GM19455 (cell line): Measurements from ENCODE around the gene MPC1.
"Not testable (repeated sequence)": the region's sequence is repeated elsewhere in the genome, so short reads cannot be mapped to it uniquely, and the experiment has no call there.

Experiments
- ATAC-seq: cut with Tn5 transposase; IDR thresholded peaks from one replicate; pipeline ENCODE4 v1.9.1; 2021; ENCODE audit not compliant: unreplicated experiment

MPC1 gene

GRCh38 chr6:166408936-166409755 lies 26.4 kb upstream of the MPC1 start:
- ATAC-seq: no peak

GRCh38 chr6:166406197-166406596 lies 23.5 kb upstream of the MPC1 start:
- no peak for ATAC-seq

DNA sequence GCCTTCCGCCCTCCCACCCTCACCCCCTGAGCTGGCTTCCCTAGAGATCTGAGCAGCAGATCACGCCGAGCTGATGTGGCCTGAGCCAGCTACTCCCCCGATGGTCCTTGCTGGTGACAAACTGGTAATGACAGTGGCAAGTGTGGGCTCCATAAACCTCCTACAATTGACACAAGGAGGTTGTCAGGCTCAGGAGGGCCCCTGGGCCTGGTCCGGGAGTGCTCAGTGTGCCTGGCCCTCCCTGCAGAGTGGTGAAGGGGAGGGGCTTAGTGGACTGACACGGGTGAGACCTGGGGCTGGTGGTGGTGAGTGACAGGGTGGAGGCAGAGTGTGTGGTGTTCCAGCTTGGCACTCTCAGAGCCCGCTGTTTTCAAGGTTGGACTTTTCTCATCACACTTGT lies 22.6 kb upstream of the MPC1 start:
- ATAC-seq: no peak

GRCh38 chr6:166402582-166403277 lies 20.0 kb upstream of the MPC1 start:
- no peak for ATAC-seq

DNA sequence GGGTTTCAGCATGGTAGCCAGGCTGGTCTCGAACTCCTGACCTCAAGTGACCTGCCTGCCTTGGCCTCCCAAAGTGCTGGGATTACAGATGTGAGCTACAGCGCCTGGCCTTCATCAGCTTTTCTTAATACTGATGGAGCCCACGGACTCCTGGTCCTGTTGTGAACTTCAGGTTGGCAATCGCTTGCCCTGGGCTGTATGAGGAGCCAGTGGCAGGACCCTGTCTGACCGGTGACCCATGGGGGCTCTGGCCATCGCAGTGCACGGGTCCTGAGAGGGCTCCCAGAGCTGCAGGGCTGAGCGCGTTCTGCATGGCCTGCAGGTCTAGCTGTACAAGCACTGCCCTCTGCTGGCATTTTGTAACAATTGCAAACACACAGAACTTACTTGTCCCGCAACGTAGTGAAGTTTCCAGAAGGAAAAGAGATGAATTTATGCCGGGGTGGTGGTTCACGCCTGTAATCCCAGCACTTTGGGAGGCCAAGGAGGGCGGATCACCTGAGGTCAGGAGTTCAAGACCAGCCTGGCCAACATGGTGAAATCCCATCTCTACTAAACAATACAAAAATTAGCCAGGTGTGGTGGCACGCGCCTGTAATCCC lies 18.0 kb upstream of the MPC1 start:
- ATAC-seq: peak; percentile 84

- no peak for ATAC-seq
Measured at GRCh38 chr6:166400181-166400580, 17.4 kb upstream of the MPC1 start.

DNA sequence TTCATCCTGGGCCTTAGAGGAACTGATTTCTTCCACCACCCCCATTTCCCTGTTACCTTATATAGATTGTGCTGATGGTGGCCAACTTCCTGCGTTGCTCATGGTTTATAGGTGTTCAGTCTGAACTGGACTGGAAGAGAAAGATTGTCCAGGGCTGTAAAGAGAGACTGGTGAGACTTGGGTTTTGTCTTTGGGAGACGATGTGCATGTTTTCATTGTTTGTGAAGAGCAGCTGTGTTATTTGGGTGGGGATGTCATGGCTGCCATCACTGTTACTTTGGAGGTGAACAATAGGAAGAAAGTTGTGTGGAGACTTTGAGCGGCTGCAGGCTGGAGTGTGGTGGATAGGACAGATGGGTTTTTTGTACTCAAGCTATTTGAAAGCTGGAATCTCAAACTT lies 15.6 kb upstream of the MPC1 start:
- ATAC-seq: no peak

DNA sequence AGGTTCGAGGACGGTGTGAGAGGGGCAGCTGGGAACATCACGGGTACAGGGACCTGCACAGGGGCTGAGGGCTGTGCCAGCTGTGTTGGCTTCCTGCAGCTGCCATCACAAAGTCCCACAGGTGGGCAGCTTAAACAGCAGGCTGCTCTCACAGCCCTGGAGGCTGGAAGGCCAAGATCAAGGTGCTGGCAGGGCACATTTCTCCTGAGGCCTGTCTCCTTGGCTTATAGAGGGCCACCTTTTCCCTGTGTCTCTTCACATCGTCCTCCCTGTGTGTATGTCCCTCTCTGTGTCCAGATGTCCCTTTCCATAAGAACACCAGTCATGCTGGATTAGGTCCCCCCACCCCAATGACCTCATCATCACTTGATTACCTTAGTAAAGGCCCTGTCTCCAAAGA lies 15.1 kb upstream of the MPC1 start:
- no peak for ATAC-seq

GRCh38 chr6:166395778-166396177 lies 13.0 kb upstream of the MPC1 start:
- no peak for ATAC-seq

GRCh38 chr6:166395351-166395750 lies 12.6 kb upstream of the MPC1 start:
- no peak for ATAC-seq

DNA sequence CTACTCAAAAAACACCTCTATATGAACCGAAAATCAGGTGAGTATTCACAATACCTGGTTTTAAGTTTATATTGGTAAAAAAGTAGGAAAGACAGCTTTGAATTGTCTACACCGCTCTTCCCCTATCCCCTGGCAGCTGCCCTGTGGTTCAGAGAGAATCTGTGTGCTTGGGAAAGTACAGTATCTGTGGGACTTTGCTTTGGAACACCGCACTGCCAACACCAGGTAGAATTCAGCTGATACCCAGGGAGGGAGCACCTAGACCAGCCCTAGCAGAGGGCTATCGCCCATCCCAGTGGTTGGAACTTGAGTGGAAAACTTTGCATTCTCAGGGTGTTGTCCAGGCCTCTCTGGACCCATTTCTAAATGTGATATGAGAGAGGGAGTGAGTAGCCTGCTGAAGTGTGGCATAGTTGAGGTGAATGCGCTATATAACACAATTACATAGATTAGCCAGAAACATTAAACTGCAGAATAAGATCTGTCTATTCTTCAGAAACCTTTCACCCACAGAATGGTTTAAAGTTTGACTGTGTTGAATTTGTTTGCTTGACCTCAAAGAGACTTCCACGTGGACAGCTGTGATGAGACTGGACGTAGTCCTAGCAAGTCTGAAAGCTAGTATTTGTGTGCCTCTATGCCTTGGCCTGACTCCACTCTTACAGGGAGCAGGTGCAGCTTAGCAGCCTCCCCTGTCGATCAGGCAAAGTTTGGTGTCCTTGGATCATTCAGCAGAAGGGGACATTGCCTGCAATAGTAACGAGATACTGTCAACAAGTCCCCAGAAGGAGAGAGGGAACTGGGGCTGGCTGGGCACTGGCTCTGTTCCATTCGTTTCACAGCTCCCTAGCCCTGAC lies 11.5 kb upstream of the MPC1 start:
- no peak for ATAC-seq

GRCh38 chr6:166393535-166393823 lies 10.7 kb upstream of the MPC1 start:
- no peak for ATAC-seq

GRCh38 chr6:166392755-166393534 lies 10.2 kb upstream of the MPC1 start:
- ATAC-seq: not testable (repeated sequence)

GRCh38 chr6:166389119-166389518 lies 6.4 kb upstream of the MPC1 start:
- ATAC-seq: no peak

- ATAC-seq: no peak
Measured at GRCh38 chr6:166388290-166389004, 5.7 kb upstream of the MPC1 start.

DNA sequence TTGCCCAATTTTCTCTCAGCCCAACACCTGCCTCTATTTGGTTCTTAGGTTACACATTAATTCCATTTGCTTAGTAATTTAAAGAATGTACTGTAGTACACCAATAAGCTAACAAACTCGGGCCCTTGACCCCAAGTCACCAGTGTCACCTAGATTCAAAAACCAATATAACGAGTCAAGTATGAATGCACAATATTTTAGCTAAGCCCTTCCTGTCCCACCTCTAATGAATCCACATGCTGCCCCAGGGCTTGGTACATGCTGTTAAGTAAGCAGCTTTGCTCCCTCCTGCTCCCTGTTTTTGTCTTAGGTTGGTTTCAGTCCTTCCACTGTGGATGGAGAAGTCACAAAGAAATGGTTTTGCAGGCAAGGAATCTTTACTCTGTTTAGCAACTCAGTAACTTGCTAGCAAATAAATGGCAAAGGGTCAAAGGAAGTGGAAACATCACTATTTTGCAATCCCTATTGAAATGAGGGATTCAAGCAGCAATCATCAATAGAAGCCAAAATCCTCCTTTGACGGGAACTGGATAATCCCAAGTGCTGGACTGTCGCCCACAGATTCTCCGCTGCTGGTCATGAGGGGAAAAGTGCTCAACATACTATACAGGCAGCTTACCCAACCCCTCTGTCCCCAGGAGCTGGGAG lies 5.0 kb upstream of the MPC1 start:
- ATAC-seq: no peak

DNA sequence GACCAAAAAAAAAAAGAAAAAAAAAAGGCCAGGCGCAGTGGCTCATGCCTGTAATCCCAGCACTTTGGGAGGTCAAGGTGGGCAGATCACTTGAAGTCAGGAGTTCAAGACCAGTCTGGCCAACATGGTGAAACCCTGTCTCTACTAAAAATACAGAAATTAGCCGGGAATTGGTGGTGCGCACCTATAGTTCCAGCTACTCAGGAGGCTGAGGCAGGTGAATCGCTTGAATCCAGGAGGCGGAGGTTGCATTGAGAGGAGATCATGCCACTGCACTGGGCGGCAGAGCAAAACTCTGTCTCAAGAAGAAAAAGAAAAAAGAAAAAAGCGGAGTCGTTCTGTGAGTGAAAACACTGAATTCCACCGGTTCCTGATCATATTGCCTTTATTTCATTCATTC lies 4.4 kb upstream of the MPC1 start:
- ATAC-seq: not testable (repeated sequence)

DNA sequence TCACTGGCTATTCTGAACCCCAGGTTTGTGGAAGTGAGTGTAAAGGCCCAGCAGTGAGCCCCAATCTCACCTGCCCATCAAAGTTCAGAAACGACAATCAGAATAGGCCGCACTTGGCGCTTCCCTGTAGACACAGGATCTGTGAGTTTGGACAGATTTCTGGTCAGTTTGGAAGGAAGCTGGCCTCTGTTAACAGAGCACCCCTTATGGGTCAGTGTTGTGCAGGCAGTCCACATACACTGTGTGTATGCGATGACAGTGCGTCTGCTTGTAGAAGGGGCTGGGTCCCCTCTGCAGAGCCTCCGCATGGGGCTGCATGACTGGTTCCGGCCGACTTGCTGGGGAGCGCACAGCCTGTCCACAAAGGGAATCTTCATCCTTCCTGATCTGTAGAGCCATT lies 3.4 kb upstream of the MPC1 start:
- ATAC-seq: no peak

- ATAC-seq: not testable (repeated sequence)
Measured at GRCh38 chr6:166383802-166384363, 1.1 kb upstream of the MPC1 start.
